ENCODE measurements around the gene PLCXD1. TPM values are rescaled to one million over a fixed set of nuclear protein-coding genes. Genes with fewer than 3 reads are reported as not detected.
"Not testable (repeated sequence)": the region's sequence is repeated elsewhere in the genome, so short reads cannot be mapped to it uniquely, and the experiment has no call there.

Gene PLCXD1
- total and polyA plus RNA-seq, 9 of the 15 experiments (the other 6 are each of a cell fraction or from before 2014, with no cell fraction given): 6.0 to 60.2 (median 39.5) TPM

- whole genome bisulfite sequencing (ENCODE audit: insufficient coverage, low coverage, missing lambda C conversion rate): 83% methylated on average over 2 of the region's 3 CpGs
- H3K4me3 ChIP-seq; H3K79me2 ChIP-seq (ENCODE audit: control insufficient read depth, insufficient read depth, low read length); H3K27ac ChIP-seq (ENCODE audit: extremely low read depth, low read depth, low read length); POLR2A ChIA-PET; intact Hi-C loops (cut with micrococcal nuclease); H3K4me1 ChIP-seq (replicated peaks in 1 of 2; ENCODE audit: control insufficient read depth in 2 of 2, insufficient read depth in 2 of 2, low read length in 2 of 2); H3K9ac ChIP-seq (ENCODE audit: insufficient read depth in 1 of 2, low read depth in 2 of 2, low read length in 2 of 2); in situ Hi-C loops (cut with MboI); CTCF ChIA-PET (ENCODE audit: low intra/inter-chr PET ratio); DNase-seq (ENCODE audit: extremely low read depth in 1 of 4, low spot score in 3 of 4); H3K27me3 ChIP-seq (ENCODE audit: control insufficient read depth in 2 of 2, insufficient read depth in 2 of 2, low read length in 2 of 2); H4K20me1 ChIP-seq (replicated peaks; ENCODE audit: control insufficient read depth, insufficient read depth, low read length); ATAC-seq; H2AFZ ChIP-seq (ENCODE audit: low read depth, low read length); BruUV-seq (replicated peaks); H3K9me1 ChIP-seq (ENCODE audit: control insufficient read depth, insufficient read depth, low read length); H3K9me3 ChIP-seq (replicated peaks; ENCODE audit: control insufficient read depth, insufficient read depth, low read depth, low read length); H3K4me2 ChIP-seq (ENCODE audit: insufficient read depth, low read length): not testable (repeated sequence)
- peaks cover 57% of the 10 kb centered on the region for H3K36me3 ChIP-seq (ENCODE audit: control insufficient read depth, insufficient read depth, low read length)
- FAIRE-seq: peak; percentile 79
- TF ChIP-seq CHD4 (IDR thresholded peaks at IDR 0.05; ENCODE audit: insufficient read depth, insufficient replicate concordance, low read depth, low read length, poor library complexity, severe bottlenecking) (peak; percentile 30), ADNP (tag; IDR thresholded peaks at IDR 0.05) (peak; percentile 94), BCOR (IDR thresholded peaks at IDR 0.05) (peak; percentile 60; the same call in 1 of the 2 replicates), ZFP36 (IDR thresholded peaks at IDR 0.05; ENCODE audit: low read depth, low read length, partially characterized antibody) (peak; percentile 36), SMARCA5 (IDR thresholded peaks at IDR 0.05) (peak; percentile 24), ZKSCAN8 (CRISPR knock-in tag; IDR thresholded peaks at IDR 0.05) (peak; percentile 100), RBM25 (IDR thresholded peaks at IDR 0.05; ENCODE audit: low read depth, low read length, severe bottlenecking) (peak; percentile 81), CBX3 (IDR thresholded peaks at IDR 0.05; ENCODE audit: borderline replicate concordance in 1 of 2, low read length in 2 of 2) (0 out of 3 replicates have a peak, but pooled peaks of 1 of the 2 experiments have one; percentile 48), PHF20 (IDR thresholded peaks at IDR 0.05; ENCODE audit: partially characterized antibody) (peak; percentile 2)
Measured at GRCh38 chrX:306614-307251, 25.6 kb downstream of the PLCXD1 start.
